MCF 10A (cell line): Measurements from ENCODE around the gene MRPL51. TPM values are rescaled to one million over a fixed set of nuclear protein-coding genes. Genes with fewer than 3 reads are reported as not detected.

Source experiments
- BruUV-seq: library from RNA; stranded (reverse); fragments of 400-500 nt; replicated peaks from 2 replicates; lab custom pipeline; 2021; lab: Mats Ljungman, UMichigan
- CTCF ChIA-PET: fragments of 300-600 bp; sonication (Branson Sonifier 250); formaldehyde crosslinking; extraction: SDS; loops from one replicate; lab custom pipeline; 2021; ENCODE audit warnings: antibody characterized with exemption, inconsistent platforms; lab: Yijun Ruan, JAX
- POLR2A ChIA-PET: fragments of 300-600, 350-650 bp; sonication (Branson Sonifier 250); formaldehyde crosslinking; extraction: SDS; loops from one replicate; lab custom pipeline; 2020; ENCODE audit warnings: antibody characterized with exemption, inconsistent platforms; lab: Yijun Ruan, JAX
- DNase-seq: peaks from one replicate; pipeline ENCODE4 v3.0.0-alpha.2; 2018; ENCODE audit not compliant: unreplicated experiment
- H3K27ac Mint-ChIP-seq: one replicate; pipeline ENCODE4 v1.8.0; 2022; ENCODE audit warnings: mild to moderate bottlenecking, low read depth, mixed read lengths; ENCODE audit not compliant: unreplicated experiment
- H3K27me3 Mint-ChIP-seq: one replicate; pipeline ENCODE4 v1.8.0; 2022; ENCODE audit warnings: mixed read lengths; ENCODE audit not compliant: insufficient read depth, unreplicated experiment
- H3K36me3 Mint-ChIP-seq: one replicate; pipeline ENCODE4 v1.8.0; 2022; ENCODE audit warnings: mild to moderate bottlenecking, moderate library complexity, mixed read lengths; ENCODE audit not compliant: insufficient read depth, unreplicated experiment
- H3K4me1 Mint-ChIP-seq: one replicate; pipeline ENCODE4 v1.8.0; 2022; ENCODE audit warnings: mixed read lengths; ENCODE audit not compliant: insufficient read depth, unreplicated experiment
- H3K4me3 Mint-ChIP-seq: one replicate; pipeline ENCODE4 v1.8.0; 2022; ENCODE audit warnings: mild to moderate bottlenecking, moderate library complexity, mixed read lengths; ENCODE audit not compliant: unreplicated experiment
- H3K9me3 Mint-ChIP-seq: one replicate; pipeline ENCODE4 v1.8.0; 2022; ENCODE audit warnings: mixed read lengths; ENCODE audit not compliant: unreplicated experiment
- CTCF ChIP-seq: fragments of 200-600 bp; IDR thresholded peaks from one replicate; pipeline ENCODE4 v1.8.0; 2022; ENCODE audit warnings: antibody characterized with exemption, mild to moderate bottlenecking; ENCODE audit not compliant: unreplicated experiment
- intact Hi-C: fragments of 100-400 bp; cut with micrococcal nuclease; formaldehyde crosslinking; loops from 2 replicates; pipeline ENCODE4 v1.14.1; 2022
- total RNA-seq: library from RNA; stranded (reverse); gene quantifications from 2 replicates; pipeline ENCODE4 v1.2.3, GENCODE V29; 2022

The MRPL51 gene
- total RNA-seq, 1 experiment from 2014 or later, result 230 TPM

GRCh38 chr12:6526201-6526600, 33.1 kb upstream of the MRPL51 start:
- Mint-ChIP-seq H3K9me3 (no peaks in the 10 kb centered on the region), H3K4me3 (no peak overlapping the region), H3K36me3 (peaks cover 96% of the 10 kb centered on the region), H3K27ac (no peak overlapping the region), H3K4me1 (no peaks in the 10 kb centered on the region), H3K27me3 (no peaks in the 10 kb centered on the region)
- DNase-seq, result no peak
- no peak for TF ChIP-seq CTCF
- intact Hi-C loops, result no loop called here
- CTCF ChIA-PET, result interaction anchor here (0.6 to 1.1 kb wide), 2 partner anchors 11 to 374 kb away, joined by 3 to 7 read pairs; no protein-coding TSS in a partner anchor
- TSS peak; percentile 25 for BruUV-seq
- POLR2A ChIA-PET, result no interaction called here

GRCh38 chr12:6524648-6525047, 31.6 kb upstream of the MRPL51 start:
- ChIA-PET CTCF (no interaction called here), POLR2A (interaction anchor here (0.6 to 0.8 kb wide), 2 partner anchors 27 to 31 kb away, joined by 3 to 5 read pairs; partner anchors contain the start of genes MRPL51 and NCAPD2)
- Mint-ChIP-seq H3K27me3 (no peaks in the 10 kb centered on the region), H3K4me3 (no peak overlapping the region), H3K9me3 (no peaks in the 10 kb centered on the region), H3K4me1 (no peaks in the 10 kb centered on the region), H3K36me3 (peaks cover 88% of the 10 kb centered on the region), H3K27ac (no peak overlapping the region)
- no peak for DNase-seq
- BruUV-seq, result no TSS peak
- TF ChIP-seq CTCF, result no peak
- intact Hi-C loops, result no loop called here

- intact Hi-C loops, result no loop called here
- BruUV-seq, result no TSS peak
- H3K4me3 Mint-ChIP-seq, result no peak overlapping the region
- DNase-seq, result no peak
- ChIA-PET CTCF (interaction anchor here (0.5 to 0.8 kb wide), 2 partner anchors 11 to 16 kb away, joined by 4 read pairs; partner anchors contain the start of gene GAPDH), POLR2A (interaction anchor here (0.5 to 1.0 kb wide), 3 partner anchors 9 to 30 kb away, joined by 3 to 5 read pairs (median 3); partner anchors contain the start of genes MRPL51 and NCAPD2)
- H3K27me3 Mint-ChIP-seq, result no peaks in the 10 kb centered on the region
- peaks cover 87% of the 10 kb centered on the region for H3K36me3 Mint-ChIP-seq
- no peaks in the 10 kb centered on the region for H3K9me3 Mint-ChIP-seq
- TF ChIP-seq CTCF, result no peak
- H3K27ac Mint-ChIP-seq, result no peak overlapping the region
- no peaks in the 10 kb centered on the region for H3K4me1 Mint-ChIP-seq
Observed at GRCh38 chr12:6523708-6524107, 30.6 kb upstream of the MRPL51 start.

GRCh38 chr12:6522193-6522592, 29.1 kb upstream of the MRPL51 start:
- POLR2A ChIA-PET, result interaction anchor here (0.9 kb wide), 1 partner anchor 10 kb away, joined by 4 read pairs; no protein-coding TSS in a partner anchor

More at GRCh38 chr12:6522193-6522592, 29.1 kb upstream of the MRPL51 start:
- Mint-ChIP-seq H3K4me3 (no peak overlapping the region), H3K9me3 (no peaks in the 10 kb centered on the region), H3K36me3 (peaks cover 87% of the 10 kb centered on the region), H3K4me1 (no peaks in the 10 kb centered on the region), H3K27me3 (no peaks in the 10 kb centered on the region), H3K27ac (no peak overlapping the region)
- BruUV-seq, result no TSS peak
- no peak for TF ChIP-seq CTCF
- CTCF ChIA-PET, result no interaction called here
- intact Hi-C loops, result no loop called here
- no peak for DNase-seq
